ENCODE measurements around the gene PODXL2. TPM values are rescaled to one million over a fixed set of nuclear protein-coding genes. Genes with fewer than 3 reads are reported as not detected.

Gene PODXL2
- total RNA-seq, 4 donors from 2014 or later = 1.5 to 13.5 TPM; not detected in 2

GRCh38 chr3:127722091-127722784, 93.3 kb downstream of the PODXL2 start:
- intact Hi-C loops (cut with DNase I; ENCODE audit: low total_unique reads) = no loop called here
- DNase-seq = no peak
- H3K4me1 ChIP-seq = no peaks in the 10 kb centered on the region
- no peak for TF ChIP-seq POLR2A (IDR thresholded peaks at IDR 0.05)
- no peak for TF ChIP-seq CTCF (IDR thresholded peaks at IDR 0.05)
- H3K4me3 ChIP-seq = no peak overlapping the region
- H3K27ac ChIP-seq = no peak overlapping the region
- no peaks in the 10 kb centered on the region for H3K27me3 ChIP-seq
- no peaks in the 10 kb centered on the region for H3K9me3 ChIP-seq
- H3K36me3 ChIP-seq = no peaks in the 10 kb centered on the region

Small RNAs within 50 kb of the gene (microRNA-seq; reads per million reads assigned to microRNA genes)
- gene MIR7976 (ENCODE audit: borderline microRNAs expressed, borderline replicate concordance) = not detected

Small RNAs within 50 kb of the gene (small RNA-seq; reads per million reads assigned to genes)
- not detected for gene MIR7976

Other genes with a start within 250 kb of the PODXL2 start
- gene TPRA1, start 38.5 kb upstream of the PODXL2 start, total RNA-seq = 10 to 100 TPM; 22.4 to 72.5 (median 37.7) TPM
- gene MCM2, start 30.8 kb upstream of the PODXL2 start, total RNA-seq = 10 to 100 TPM in 2 of 4 donors, 1 to 10 TPM in 2; 5.9 to 80.3 (median 15.7) TPM
- gene ABTB1, start 43.8 kb downstream of the PODXL2 start, total RNA-seq = 10 to 100 TPM; 14.4 to 42.8 (median 28.8) TPM
- 10 to 100 TPM; 12.6 to 44.8 (median 32.3) TPM for gene MGLL, start 193.3 kb downstream of the PODXL2 start, total RNA-seq

Data from uterus (tissue), 4 donors.